LNCAP (cell line): ENCODE measurements around the gene STARD8.

Experiments
- CTCF ChIP-seq: fragments of 450-650 bp; IDR thresholded peaks from 2 replicates; pipeline ENCODE4 v1.5.1; 2017; ENCODE audit warnings: mild to moderate bottlenecking

Gene STARD8

DNA sequence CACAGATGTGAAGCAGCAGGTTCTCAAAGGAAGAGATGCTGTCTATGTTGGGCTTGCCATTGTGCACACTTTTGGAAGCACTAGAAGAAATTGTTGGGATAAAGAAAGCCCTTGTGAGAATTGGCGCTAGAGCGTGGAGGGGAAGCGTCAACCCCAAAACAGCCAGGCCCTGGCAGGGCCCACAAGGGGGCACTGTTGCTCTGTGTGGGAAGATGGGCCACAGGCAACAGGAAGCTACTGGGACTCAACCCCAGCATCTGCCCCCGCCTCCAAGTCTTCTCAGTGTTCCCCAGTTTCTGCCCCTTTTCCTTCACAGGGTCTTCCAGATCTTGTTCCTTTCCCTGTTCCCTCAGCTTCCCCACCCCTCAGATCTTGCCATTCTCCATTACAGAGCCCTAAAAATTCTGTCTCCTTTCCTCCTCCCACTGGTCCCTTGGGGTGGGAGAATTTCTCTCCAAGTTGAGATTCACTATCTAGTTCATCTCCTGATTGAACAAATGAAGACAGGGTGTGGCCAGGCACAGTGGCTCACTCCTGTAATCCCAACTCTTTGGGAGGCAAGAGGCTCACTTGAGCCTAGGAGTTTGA is 85.5 kb downstream of the STARD8 start:
- peak; percentile 62 for TF ChIP-seq CTCF

DNA sequence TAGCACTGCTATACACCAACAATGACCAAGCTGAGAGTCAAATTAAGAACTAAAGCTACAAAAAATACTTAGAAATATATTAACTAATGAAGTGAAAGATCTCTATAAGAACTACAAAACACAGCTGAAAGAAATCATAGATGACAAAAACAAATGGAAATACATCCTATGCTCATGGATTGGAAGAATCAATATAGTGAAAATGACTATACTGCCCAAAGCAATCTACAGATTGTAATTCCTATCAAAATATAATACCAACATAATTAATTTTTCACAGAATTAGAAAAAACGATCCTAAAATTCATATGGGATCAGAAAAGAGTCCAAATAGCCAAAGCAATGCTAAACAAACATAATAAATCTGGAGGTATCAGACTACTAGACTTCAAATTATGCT is 87.8 kb downstream of the STARD8 start:
- TF ChIP-seq CTCF, result no peak

DNA sequence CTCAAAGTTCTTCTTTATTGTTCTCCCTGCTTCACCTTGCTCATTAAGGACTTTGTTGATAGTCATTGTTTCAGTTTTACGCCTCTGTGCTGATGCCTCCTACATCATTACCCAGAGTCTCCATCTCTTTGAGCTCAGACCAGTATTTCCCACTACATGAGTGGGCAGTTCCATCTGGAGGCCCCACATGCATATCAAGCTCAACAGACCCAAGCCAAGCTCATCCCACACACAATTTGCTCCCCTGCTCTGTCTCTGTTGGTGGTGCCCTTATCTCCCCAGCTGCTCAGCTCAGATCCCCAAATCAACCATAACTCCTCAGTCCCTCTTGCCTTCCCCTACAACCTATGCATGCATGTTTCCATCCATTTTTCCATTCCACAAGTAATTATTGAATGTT is 96.3 kb downstream of the STARD8 start:
- TF ChIP-seq CTCF, result no peak

DNA sequence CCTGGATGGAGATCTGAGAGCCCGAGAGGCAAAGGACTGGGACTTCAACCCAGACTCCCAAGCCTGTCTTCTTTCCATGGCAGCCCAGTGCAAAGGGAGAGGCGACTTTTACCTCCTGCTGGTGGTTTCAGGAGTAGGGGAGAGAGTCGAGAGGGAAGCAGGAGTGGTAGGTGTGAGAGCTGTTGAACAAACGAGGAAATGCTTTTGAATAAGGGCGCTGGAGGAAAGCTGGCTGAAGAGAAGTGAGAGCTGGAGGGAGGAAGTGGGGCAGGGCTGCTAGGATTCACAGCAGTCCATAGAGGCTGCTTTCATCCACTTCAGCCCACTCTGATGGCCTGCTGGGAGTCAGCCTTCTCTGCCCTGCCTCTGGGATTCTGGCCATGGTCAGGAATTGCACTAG is 99.5 kb downstream of the STARD8 start:
- no peak for TF ChIP-seq CTCF

DNA sequence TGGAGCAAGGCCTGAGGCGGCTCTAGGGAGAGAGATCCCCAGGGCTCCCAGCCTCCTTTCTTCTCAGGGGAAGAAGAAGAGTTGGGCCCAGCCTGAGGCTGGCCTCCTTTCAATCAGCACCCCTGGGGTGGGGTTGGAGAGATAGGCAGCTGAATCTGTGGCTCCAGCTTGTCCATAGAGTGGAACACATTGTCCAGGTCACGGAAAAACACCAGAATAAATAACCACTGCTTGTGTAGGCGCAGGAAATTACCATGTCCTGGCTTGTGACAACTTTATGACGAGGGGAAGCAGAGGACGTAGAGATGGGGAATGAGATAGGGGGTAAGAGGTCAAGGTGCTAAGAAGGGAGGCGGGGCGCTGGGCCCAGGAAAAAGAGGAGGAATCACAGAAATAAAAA is 100.6 kb downstream of the STARD8 start:
- no peak for TF ChIP-seq CTCF

DNA sequence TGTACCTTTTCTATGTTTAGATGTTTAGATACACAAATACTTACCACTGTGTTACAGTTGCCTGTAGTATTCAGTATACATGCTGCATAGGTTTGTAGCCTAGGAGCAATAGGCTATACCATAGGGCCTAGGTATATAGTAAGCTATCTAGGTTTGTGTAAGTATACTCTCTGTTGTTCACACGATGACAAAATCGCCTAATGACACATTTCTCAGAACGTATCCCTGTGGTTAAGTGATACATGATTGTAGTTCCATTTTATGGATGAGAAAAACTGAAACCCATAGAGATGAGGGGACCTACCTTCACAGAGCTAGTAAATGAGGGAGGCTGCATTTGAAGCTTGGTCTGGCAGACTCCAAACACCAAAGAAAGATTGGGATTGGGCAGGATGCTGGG is 102.0 kb downstream of the STARD8 start:
- TF ChIP-seq CTCF, result no peak

- no peak for TF ChIP-seq CTCF
Measured at GRCh38 chrX:68750316-68750715, 102.8 kb downstream of the STARD8 start.

DNA sequence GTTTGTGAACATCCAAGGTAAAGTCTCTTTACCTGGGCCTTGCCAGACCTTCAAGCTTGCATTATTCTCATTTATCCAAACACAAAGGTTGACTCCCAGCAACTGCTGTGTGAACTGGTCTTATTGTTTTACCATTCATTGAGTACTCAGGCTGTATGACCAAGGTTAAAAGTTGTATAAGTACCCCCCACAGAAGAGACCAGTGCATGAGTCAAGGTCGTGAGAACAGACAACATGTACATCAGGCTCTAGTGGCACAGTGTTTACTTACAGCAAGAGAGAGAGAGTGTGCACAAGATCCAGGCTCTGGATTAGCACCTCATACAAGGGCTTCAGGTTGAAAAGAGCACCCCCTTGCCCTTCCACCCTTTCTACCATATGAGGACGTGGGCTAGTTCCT is 103.9 kb downstream of the STARD8 start:
- TF ChIP-seq CTCF, result no peak
